ENCODE data around the gene SLC35E1.

DNA sequence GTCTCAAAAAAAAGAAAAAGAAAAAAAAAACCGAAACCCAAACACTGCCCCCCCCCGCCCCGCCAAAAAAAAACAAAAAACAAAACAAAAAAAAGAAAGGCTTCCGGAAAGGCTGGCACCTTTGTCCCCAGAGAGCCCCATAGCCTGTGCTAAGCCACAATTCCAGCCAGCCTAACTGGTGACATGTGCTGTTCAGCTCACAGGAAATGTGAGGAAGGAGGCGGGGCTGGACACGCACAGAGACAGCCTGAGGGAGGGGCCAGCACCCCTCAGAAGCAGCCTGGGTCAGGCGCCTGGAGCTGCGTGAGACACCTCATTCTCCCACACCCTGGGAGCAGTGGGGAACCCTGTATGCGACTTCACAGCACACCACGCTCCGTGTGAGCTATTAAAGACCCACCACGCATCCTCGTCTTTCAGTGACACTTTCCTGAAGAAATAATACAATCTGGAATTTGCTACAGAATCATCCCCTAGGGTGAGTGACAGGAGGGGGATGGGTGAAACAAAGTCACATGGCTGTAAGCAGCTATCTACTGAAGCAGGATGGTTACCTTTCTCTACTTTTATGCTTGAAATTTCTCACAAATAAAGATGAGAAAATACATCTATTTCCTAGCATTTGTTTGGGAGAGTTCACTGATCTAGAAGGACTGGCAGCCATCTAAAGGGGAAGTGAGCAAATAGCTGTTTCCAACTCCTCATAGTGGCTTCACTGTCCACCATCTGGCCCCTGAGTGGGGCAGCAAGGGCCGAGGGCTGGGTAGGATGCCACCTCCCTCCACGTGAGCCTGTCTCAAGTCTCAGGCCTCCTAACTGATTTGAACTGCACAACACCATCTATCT is 12.3 kb upstream of the SLC35E1 start:
- TF ChIP-seq SPI1 (IDR thresholded peaks at IDR 0.05; ENCODE audit: borderline replicate concordance, low read depth): peak; percentile 93
- TF ChIP-seq POLR2AphosphoS5 (IDR thresholded peaks at IDR 0.05; ENCODE audit: low read depth): peak; percentile 37; the same call in 1 of the 2 replicates
- TF ChIP-seq, protein P1, sequence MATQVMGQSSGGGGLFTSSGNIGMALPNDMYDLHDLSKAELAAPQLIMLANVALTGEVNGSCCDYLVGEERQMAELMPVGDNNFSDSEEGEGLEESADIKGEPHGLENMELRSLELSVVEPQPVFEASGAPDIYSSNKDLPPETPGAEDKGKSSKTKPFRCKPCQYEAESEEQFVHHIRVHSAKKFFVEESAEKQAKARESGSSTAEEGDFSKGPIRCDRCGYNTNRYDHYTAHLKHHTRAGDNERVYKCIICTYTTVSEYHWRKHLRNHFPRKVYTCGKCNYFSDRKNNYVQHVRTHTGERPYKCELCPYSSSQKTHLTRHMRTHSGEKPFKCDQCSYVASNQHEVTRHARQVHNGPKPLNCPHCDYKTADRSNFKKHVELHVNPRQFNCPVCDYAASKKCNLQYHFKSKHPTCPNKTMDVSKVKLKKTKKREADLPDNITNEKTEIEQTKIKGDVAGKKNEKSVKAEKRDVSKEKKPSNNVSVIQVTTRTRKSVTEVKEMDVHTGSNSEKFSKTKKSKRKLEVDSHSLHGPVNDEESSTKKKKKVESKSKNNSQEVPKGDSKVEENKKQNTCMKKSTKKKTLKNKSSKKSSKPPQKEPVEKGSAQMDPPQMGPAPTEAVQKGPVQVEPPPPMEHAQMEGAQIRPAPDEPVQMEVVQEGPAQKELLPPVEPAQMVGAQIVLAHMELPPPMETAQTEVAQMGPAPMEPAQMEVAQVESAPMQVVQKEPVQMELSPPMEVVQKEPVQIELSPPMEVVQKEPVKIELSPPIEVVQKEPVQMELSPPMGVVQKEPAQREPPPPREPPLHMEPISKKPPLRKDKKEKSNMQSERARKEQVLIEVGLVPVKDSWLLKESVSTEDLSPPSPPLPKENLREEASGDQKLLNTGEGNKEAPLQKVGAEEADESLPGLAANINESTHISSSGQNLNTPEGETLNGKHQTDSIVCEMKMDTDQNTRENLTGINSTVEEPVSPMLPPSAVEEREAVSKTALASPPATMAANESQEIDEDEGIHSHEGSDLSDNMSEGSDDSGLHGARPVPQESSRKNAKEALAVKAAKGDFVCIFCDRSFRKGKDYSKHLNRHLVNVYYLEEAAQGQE (IDR thresholded peaks at IDR 0.05; ENCODE audit: insufficient replicate concordance, low read depth): no peak
- TF ChIP-seq, protein P2, sequence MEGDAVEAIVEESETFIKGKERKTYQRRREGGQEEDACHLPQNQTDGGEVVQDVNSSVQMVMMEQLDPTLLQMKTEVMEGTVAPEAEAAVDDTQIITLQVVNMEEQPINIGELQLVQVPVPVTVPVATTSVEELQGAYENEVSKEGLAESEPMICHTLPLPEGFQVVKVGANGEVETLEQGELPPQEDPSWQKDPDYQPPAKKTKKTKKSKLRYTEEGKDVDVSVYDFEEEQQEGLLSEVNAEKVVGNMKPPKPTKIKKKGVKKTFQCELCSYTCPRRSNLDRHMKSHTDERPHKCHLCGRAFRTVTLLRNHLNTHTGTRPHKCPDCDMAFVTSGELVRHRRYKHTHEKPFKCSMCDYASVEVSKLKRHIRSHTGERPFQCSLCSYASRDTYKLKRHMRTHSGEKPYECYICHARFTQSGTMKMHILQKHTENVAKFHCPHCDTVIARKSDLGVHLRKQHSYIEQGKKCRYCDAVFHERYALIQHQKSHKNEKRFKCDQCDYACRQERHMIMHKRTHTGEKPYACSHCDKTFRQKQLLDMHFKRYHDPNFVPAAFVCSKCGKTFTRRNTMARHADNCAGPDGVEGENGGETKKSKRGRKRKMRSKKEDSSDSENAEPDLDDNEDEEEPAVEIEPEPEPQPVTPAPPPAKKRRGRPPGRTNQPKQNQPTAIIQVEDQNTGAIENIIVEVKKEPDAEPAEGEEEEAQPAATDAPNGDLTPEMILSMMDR (IDR thresholded peaks at IDR 0.05; ENCODE audit: insufficient read depth, low read length): no peak
